Fibroblast of mammary gland (primary cell): ENCODE data around the gene SNRNP48.

ENCODE experiments used
- DNase-seq: peaks from one replicate; pipeline ENCODE4 v3.0.0-alpha.2; 2010; ENCODE audit warnings: low read depth
- H3K4me3 ChIP-seq: 2 replicates; pipeline ENCODE4 v1.5.1; 2011; ENCODE audit warnings: low read depth, mild to moderate bottlenecking, low read length, moderate library complexity; ENCODE audit not compliant: control insufficient read depth
- CTCF ChIP-seq: conservative IDR thresholded peaks from 2 replicates; pipeline ENCODE4 v1.5.1; 2011; ENCODE audit warnings: low read depth, low read length, inconsistent platforms; ENCODE audit not compliant: control insufficient read depth, insufficient read depth

The SNRNP48 gene

GRCh38 chr6:7589221-7589620 is 777 bp upstream of the SNRNP48 start:
- TF ChIP-seq CTCF: no peak
- H3K4me3 ChIP-seq: no peak overlapping the region
- peak; percentile 12 for DNase-seq

GRCh38 chr6:7590918-7591302 is 912 bp downstream of the SNRNP48 start:
- DNase-seq: peak; percentile 30
- TF ChIP-seq CTCF: no peak
- peak overlapping the region; percentile 78 for H3K4me3 ChIP-seq

GRCh38 chr6:7591770-7592169 is 1.8 kb downstream of the SNRNP48 start:
- no peak overlapping the region for H3K4me3 ChIP-seq
- no peak for TF ChIP-seq CTCF
- DNase-seq: no peak

GRCh38 chr6:7593229-7593628 is 3.2 kb downstream of the SNRNP48 start:
- DNase-seq: no peak
- no peak for TF ChIP-seq CTCF
- H3K4me3 ChIP-seq: no peak overlapping the region

DNA sequence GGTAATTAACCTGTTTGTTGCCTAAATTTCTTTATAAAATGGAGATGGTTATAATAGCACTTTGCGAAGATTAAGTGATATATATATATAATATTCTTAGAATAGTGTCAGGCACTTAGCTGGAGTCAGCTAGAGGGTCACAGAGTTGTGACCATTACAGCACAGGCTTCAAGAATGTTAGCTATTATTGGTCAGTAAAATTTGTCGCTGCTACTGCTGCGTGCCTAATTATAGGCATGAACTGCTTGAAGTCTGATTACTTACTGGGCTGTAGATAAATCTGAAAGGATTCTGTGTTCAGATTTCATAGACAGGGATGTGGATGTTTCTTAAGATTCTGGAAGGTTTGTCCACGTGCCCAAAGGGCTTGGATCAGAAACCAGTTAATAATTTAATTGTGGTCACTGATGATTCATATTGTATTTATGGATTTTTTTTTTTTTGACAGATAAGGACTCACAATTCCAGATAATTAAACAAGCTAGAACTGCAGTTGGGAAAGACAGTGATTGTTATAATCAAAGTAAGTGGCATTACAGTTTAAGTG is 4.7 kb downstream of the SNRNP48 start:
- H3K4me3 ChIP-seq: no peak overlapping the region
- DNase-seq: no peak
- TF ChIP-seq CTCF: no peak

DNA sequence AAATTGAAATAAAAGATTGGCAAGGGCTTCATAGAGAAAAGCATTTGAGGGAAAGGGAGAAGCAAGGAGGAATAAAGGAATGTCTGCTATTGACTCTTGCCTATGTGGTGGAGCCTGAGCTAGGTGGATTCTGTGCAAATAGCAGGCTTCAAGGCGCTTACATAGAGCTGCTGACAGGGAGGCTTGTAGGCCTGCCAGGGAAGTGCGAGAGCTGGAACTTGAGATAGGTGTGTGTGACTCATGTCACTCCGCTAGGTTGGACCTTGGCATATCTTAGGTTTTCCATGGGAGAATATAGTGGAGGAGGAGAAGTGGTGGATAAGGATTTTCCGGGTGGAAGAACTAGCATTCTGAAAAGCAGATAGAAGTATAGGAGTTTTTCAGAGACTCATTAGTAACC is 14.0 kb downstream of the SNRNP48 start:
- DNase-seq: no peak
- TF ChIP-seq CTCF: no peak
- H3K4me3 ChIP-seq: no peak overlapping the region

DNA sequence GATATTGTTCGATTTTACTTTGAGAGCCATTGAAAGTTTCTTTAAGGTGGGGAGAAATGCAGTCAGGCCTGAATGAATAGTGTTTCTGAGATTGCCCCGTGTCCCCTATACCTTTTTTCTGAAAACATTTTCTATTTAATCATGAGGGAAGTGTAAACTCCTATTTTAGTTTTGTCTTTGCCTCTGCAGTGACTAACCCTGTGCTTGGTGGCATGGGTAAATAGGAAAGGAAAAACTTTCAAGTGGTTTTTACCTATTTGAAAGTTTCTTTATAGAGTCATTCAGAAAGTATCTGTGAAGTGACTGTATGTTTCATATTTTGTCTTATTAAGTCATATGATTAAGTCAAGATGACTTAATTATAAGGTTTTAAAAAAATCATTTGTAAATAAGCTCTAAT is 14.5 kb downstream of the SNRNP48 start:
- no peak for DNase-seq
- H3K4me3 ChIP-seq: no peak overlapping the region
- TF ChIP-seq CTCF: no peak
